SK-N-SH (cell line): ENCODE measurements around the gene METTL25B.

ENCODE experiments used
- ELF1 ChIP-seq: IDR thresholded peaks from 2 replicates; pipeline ENCODE4 v1.4.0; 2012
- EP300 ChIP-seq, 2 experiments: IDR thresholded peaks; 2 replicates each; pipeline versions ENCODE4 v1.4.0 to v1.6.1; 2012; ENCODE audit warnings: borderline replicate concordance in 1 of 2, low read depth in 1 of 2, low read length in 1 of 2
- FOXM1 ChIP-seq: IDR thresholded peaks from 2 replicates; pipeline ENCODE4 v1.4.0; 2012; ENCODE audit warnings: low read depth, mild to moderate bottlenecking
- JUND ChIP-seq: IDR thresholded peaks from 2 replicates; pipeline ENCODE4 v1.4.0; 2012
- TCF12 ChIP-seq: IDR thresholded peaks from 2 replicates; pipeline ENCODE4 v1.4.0; 2012
- TF ChIP-seq, protein P1 (sequence below): fragments of 200-600 bp; sonication (generic); IDR thresholded peaks from 2 replicates; pipeline ENCODE4 v1.6.1; 2017; ENCODE audit warnings: antibody characterized with exemption, mild to moderate bottlenecking, moderate library complexity
- TF ChIP-seq, protein P2 (sequence below): IDR thresholded peaks from 2 replicates; pipeline ENCODE4 v1.4.0; 2012; ENCODE audit warnings: low read depth
- TF ChIP-seq, protein P3 (sequence below): IDR thresholded peaks from 2 replicates; pipeline ENCODE4 v1.4.0; 2012; ENCODE audit warnings: low read depth, borderline replicate concordance
- TF ChIP-seq, protein P4 (sequence below): IDR thresholded peaks from 2 replicates; pipeline ENCODE4 v1.6.1; 2012; ENCODE audit warnings: mild to moderate bottlenecking, low read depth, low read length, moderate library complexity

DNA sequence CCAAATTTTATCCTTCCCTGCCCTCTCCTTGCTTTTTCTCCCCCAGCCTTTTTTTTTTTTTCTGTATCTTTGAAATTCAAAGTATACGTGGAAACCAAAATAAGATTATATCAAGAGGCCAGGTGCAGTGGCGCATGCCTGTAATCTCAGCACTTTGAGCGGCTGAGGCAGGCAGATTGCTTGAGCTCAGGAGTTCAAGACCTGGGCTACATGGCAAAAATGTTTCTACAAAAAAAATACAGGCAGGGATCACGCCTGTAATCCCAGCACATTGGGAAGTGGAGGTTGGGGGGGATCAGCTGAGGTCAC lies 32.5 kb downstream of the METTL25B start:
- TF ChIP-seq, protein P1, sequence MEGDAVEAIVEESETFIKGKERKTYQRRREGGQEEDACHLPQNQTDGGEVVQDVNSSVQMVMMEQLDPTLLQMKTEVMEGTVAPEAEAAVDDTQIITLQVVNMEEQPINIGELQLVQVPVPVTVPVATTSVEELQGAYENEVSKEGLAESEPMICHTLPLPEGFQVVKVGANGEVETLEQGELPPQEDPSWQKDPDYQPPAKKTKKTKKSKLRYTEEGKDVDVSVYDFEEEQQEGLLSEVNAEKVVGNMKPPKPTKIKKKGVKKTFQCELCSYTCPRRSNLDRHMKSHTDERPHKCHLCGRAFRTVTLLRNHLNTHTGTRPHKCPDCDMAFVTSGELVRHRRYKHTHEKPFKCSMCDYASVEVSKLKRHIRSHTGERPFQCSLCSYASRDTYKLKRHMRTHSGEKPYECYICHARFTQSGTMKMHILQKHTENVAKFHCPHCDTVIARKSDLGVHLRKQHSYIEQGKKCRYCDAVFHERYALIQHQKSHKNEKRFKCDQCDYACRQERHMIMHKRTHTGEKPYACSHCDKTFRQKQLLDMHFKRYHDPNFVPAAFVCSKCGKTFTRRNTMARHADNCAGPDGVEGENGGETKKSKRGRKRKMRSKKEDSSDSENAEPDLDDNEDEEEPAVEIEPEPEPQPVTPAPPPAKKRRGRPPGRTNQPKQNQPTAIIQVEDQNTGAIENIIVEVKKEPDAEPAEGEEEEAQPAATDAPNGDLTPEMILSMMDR, result no peak
- TF ChIP-seq TCF12 (no peak), EP300 (IDR thresholded peaks at IDR 0.05; ENCODE audit: borderline replicate concordance in 1 of 2, low read depth in 1 of 2, low read length in 1 of 2) (no peak), JUND (no peak), ELF1 (no peak), FOXM1 (no peak)
- TF ChIP-seq, protein P2, sequence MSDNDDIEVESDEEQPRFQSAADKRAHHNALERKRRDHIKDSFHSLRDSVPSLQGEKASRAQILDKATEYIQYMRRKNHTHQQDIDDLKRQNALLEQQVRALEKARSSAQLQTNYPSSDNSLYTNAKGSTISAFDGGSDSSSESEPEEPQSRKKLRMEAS, result no peak
- TF ChIP-seq, protein P3, sequence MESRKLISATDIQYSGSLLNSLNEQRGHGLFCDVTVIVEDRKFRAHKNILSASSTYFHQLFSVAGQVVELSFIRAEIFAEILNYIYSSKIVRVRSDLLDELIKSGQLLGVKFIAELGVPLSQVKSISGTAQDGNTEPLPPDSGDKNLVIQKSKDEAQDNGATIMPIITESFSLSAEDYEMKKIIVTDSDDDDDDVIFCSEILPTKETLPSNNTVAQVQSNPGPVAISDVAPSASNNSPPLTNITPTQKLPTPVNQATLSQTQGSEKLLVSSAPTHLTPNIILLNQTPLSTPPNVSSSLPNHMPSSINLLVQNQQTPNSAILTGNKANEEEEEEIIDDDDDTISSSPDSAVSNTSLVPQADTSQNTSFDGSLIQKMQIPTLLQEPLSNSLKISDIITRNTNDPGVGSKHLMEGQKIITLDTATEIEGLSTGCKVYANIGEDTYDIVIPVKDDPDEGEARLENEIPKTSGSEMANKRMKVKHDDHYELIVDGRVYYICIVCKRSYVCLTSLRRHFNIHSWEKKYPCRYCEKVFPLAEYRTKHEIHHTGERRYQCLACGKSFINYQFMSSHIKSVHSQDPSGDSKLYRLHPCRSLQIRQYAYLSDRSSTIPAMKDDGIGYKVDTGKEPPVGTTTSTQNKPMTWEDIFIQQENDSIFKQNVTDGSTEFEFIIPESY, result no peak
- TF ChIP-seq, protein P4, sequence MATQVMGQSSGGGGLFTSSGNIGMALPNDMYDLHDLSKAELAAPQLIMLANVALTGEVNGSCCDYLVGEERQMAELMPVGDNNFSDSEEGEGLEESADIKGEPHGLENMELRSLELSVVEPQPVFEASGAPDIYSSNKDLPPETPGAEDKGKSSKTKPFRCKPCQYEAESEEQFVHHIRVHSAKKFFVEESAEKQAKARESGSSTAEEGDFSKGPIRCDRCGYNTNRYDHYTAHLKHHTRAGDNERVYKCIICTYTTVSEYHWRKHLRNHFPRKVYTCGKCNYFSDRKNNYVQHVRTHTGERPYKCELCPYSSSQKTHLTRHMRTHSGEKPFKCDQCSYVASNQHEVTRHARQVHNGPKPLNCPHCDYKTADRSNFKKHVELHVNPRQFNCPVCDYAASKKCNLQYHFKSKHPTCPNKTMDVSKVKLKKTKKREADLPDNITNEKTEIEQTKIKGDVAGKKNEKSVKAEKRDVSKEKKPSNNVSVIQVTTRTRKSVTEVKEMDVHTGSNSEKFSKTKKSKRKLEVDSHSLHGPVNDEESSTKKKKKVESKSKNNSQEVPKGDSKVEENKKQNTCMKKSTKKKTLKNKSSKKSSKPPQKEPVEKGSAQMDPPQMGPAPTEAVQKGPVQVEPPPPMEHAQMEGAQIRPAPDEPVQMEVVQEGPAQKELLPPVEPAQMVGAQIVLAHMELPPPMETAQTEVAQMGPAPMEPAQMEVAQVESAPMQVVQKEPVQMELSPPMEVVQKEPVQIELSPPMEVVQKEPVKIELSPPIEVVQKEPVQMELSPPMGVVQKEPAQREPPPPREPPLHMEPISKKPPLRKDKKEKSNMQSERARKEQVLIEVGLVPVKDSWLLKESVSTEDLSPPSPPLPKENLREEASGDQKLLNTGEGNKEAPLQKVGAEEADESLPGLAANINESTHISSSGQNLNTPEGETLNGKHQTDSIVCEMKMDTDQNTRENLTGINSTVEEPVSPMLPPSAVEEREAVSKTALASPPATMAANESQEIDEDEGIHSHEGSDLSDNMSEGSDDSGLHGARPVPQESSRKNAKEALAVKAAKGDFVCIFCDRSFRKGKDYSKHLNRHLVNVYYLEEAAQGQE, result no peak
